DMS53 treated with DMSO at 0.1 percent for 48 hours (cell line): ENCODE data around the gene ZNF660.

Source experiments
- DNase-seq: peaks from one replicate; lab custom pipeline; 2025; ENCODE audit not compliant: unreplicated experiment; lab: John Stamatoyannopoulos, UW

Gene ZNF660

GRCh38 chr3:44628716-44629115, 44.0 kb downstream of the ZNF660 start:
- no peak for DNase-seq

GRCh38 chr3:44632193-44632592, 47.4 kb downstream of the ZNF660 start:
- DNase-seq: no peak

- DNase-seq: no peak
These were observed 57.6 kb downstream of the ZNF660 start for GRCh38 chr3:44642337-44642736.

GRCh38 chr3:44643024-44643423, 58.3 kb downstream of the ZNF660 start:
- no peak for DNase-seq

- no peak for DNase-seq
These were observed 63.0 kb downstream of the ZNF660 start for GRCh38 chr3:44647771-44648170.

GRCh38 chr3:44648564-44649229, 63.9 kb downstream of the ZNF660 start, which contains the start of gene ZNF35:
Gene ZNF35 (plus strand): TSS chr3:44648732. CDS start chr3:44651068, 2,336 bp downstream.
- DNase-seq: peak; percentile 43
